GM19455 (cell line): Measurements from ENCODE around the gene GAREM2.
"Not testable (repeated sequence)": the region's sequence is repeated elsewhere in the genome, so short reads cannot be mapped to it uniquely, and the experiment has no call there.

ENCODE experiments used
- ATAC-seq: cut with Tn5 transposase; IDR thresholded peaks from one replicate; pipeline ENCODE4 v1.9.1; 2021; ENCODE audit not compliant: unreplicated experiment

The GAREM2 gene

GRCh38 chr2:26172871-26173775 is at the start of gene GAREM2:
Gene GAREM2, plus strand, starts transcription at chr2:26173088. Its CDS starts 133 bp downstream, at chr2:26173221.
- ATAC-seq, result no peak

GRCh38 chr2:26123426-26123825 is 49.5 kb upstream of the GAREM2 start:
- no peak for ATAC-seq

- no peak for ATAC-seq
Observed at GRCh38 chr2:26126074-26126473, 46.8 kb upstream of the GAREM2 start.

- no peak for ATAC-seq
Observed at GRCh38 chr2:26128176-26128575, 44.7 kb upstream of the GAREM2 start.

GRCh38 chr2:26130763-26131162 is 42.1 kb upstream of the GAREM2 start:
- no peak for ATAC-seq

GRCh38 chr2:26136451-26136850 is 36.4 kb upstream of the GAREM2 start:
- ATAC-seq, result no peak

GRCh38 chr2:26139269-26140183 is 33.4 kb upstream of the GAREM2 start:
- ATAC-seq, result no peak

- no peak for ATAC-seq
Observed at GRCh38 chr2:26141145-26141769, 31.6 kb upstream of the GAREM2 start.

- no peak for ATAC-seq
Observed at GRCh38 chr2:26144031-26144430, 28.9 kb upstream of the GAREM2 start.

GRCh38 chr2:26144953-26145680 is 27.8 kb upstream of the GAREM2 start:
- ATAC-seq, result no peak

GRCh38 chr2:26148501-26148900 is 24.4 kb upstream of the GAREM2 start:
- no peak for ATAC-seq

- no peak for ATAC-seq
Observed at GRCh38 chr2:26150243-26150642, 22.6 kb upstream of the GAREM2 start.

GRCh38 chr2:26157580-26157979 is 15.3 kb upstream of the GAREM2 start:
- ATAC-seq, result no peak

GRCh38 chr2:26161926-26162325 is 11.0 kb upstream of the GAREM2 start:
- ATAC-seq, result no peak

- no peak for ATAC-seq
Observed at GRCh38 chr2:26162963-26163362, 9.9 kb upstream of the GAREM2 start.

GRCh38 chr2:26164231-26164630 is 8.7 kb upstream of the GAREM2 start:
- no peak for ATAC-seq

- no peak for ATAC-seq
Observed at GRCh38 chr2:26164641-26165211, 8.2 kb upstream of the GAREM2 start.

- no peak for ATAC-seq
Observed at GRCh38 chr2:26165403-26165802, 7.5 kb upstream of the GAREM2 start.

GRCh38 chr2:26166541-26166940 is 6.3 kb upstream of the GAREM2 start:
- not testable (repeated sequence) for ATAC-seq

- ATAC-seq, result no peak
Observed at GRCh38 chr2:26168785-26169184, 4.1 kb upstream of the GAREM2 start.
